ENCODE measurements around the gene CCDC82.

Gene CCDC82

DNA sequence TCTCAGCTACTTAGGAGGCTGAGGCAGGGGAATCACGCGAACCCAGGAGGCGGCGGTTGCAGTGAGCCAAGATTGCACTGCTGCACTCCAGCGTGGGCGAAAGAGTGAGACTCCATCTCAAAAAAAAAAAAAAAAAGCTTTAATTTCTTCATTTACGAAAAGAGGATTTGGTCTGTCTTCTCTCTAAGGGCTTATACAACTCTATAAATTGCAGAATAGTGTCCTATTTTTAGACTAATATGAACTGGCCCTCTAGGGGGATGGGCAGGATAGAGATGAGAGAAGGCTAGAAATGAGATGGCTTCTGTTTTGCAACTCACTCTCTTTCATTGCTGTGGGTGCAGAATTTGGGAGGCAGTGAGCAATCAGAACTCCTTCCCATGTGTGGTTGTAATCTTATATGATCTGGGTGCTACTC lies 58.0 kb downstream of the CCDC82 start:
- Histone ChIP-seq H3K9me3 (no peaks in the 10 kb centered on the region), H3K4me3 (ENCODE audit: low read depth in 1 of 2, low read length in 1 of 2) (no peak overlapping the region), H3K27ac (peak overlapping the region; percentile 42), H3K27me3 (no peaks in the 10 kb centered on the region), H3K4me1 (ENCODE audit: control insufficient read depth in 1 of 2, insufficient read depth in 1 of 2, low read depth in 1 of 2, low read length in 1 of 2) (peaks cover 17 to 25% of the 10 kb centered on the region in 2 experiments), H3K36me3 (no peaks in the 10 kb centered on the region)
- TF ChIP-seq, protein P1, sequence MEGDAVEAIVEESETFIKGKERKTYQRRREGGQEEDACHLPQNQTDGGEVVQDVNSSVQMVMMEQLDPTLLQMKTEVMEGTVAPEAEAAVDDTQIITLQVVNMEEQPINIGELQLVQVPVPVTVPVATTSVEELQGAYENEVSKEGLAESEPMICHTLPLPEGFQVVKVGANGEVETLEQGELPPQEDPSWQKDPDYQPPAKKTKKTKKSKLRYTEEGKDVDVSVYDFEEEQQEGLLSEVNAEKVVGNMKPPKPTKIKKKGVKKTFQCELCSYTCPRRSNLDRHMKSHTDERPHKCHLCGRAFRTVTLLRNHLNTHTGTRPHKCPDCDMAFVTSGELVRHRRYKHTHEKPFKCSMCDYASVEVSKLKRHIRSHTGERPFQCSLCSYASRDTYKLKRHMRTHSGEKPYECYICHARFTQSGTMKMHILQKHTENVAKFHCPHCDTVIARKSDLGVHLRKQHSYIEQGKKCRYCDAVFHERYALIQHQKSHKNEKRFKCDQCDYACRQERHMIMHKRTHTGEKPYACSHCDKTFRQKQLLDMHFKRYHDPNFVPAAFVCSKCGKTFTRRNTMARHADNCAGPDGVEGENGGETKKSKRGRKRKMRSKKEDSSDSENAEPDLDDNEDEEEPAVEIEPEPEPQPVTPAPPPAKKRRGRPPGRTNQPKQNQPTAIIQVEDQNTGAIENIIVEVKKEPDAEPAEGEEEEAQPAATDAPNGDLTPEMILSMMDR (IDR thresholded peaks at IDR 0.05), result no peak

DNA sequence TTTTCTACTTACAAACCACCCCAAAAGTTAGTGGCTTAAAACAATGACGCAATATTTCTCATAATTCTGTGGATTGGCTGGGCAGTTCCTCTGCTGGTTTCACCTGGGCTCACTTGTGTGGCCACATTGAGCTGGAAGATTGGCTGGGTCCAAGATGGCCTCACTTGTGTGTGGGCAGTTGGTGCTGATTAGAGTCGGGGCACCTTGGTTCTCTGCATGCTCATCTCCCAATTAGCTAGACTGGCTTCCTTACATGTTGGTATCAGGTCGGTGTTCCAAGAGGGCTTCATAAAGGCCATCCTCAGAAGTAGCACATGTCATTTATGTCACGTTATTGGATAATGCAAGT lies 59.2 kb downstream of the CCDC82 start:
- peaks cover 17 to 25% of the 10 kb centered on the region in 2 experiments for H3K4me1 ChIP-seq (ENCODE audit: control insufficient read depth in 1 of 2, insufficient read depth in 1 of 2, low read depth in 1 of 2, low read length in 1 of 2)
- H3K27me3 ChIP-seq, result no peaks in the 10 kb centered on the region
- no peaks in the 10 kb centered on the region for H3K9me3 ChIP-seq
- TF ChIP-seq, protein P1 (IDR thresholded peaks at IDR 0.05), result no peak
- H3K4me3 ChIP-seq (ENCODE audit: low read depth in 1 of 2, low read length in 1 of 2), result no peak overlapping the region
- no peaks in the 10 kb centered on the region for H3K36me3 ChIP-seq
- no peak overlapping the region for H3K27ac ChIP-seq

DNA sequence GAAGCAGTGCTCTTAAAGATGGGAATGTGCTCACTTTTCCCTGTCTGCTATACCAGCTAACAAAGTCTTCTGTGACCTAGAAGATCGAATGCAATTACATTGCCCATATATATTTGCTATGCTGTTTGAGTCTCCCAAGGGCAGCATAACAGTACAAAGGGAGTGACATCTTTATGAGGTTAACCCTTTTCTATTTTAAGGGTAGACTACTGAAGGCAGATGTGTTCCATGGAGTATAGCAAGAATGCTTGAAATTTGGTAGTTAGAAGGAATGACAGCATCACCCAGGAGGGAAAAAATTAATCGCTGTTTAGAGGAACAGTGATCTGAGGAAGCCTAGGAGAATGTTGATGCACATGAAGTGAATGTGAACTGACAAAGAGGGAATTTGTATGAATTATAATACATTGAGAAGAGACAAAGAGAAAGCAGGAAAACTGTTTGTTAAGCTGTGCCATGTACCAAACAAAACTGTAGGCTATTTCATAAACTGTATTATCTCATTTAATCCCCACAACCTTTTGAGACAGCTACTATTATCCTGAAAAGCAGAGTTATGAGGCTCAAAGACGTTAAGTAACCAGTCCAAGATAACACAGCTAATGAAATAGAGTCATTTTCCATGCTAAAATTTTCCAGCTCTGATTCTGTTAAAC lies 59.7 kb downstream of the CCDC82 start:
- no peaks in the 10 kb centered on the region for H3K9me3 ChIP-seq
- H3K36me3 ChIP-seq, result no peaks in the 10 kb centered on the region
- H3K4me3 ChIP-seq (ENCODE audit: low read depth in 1 of 2, low read length in 1 of 2), result no peak overlapping the region
- H3K4me1 ChIP-seq (ENCODE audit: control insufficient read depth in 1 of 2, insufficient read depth in 1 of 2, low read depth in 1 of 2, low read length in 1 of 2), result peaks cover 17 to 25% of the 10 kb centered on the region in 2 experiments
- H3K27ac ChIP-seq, result no peak overlapping the region
- H3K27me3 ChIP-seq, result no peaks in the 10 kb centered on the region
- TF ChIP-seq, protein P1 (IDR thresholded peaks at IDR 0.05), result no peak

DNA sequence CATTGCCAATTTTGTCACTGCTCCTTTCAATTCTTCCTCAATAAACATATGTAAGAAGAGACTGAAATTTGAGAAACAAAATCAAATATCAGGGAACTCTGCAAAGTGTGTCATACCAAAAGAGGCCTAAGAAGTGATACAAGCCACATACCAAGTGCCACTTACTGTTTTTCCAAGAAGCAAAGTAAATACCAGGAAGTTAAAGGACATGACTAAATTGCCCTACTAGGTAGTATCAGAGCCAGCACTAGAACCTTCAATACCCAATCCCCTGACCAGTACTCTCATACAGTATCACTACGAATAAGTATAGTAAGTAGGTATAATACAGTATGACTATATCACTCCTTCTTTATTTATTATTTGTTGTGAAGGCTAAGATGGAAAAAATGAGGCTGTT lies 60.3 kb downstream of the CCDC82 start:
- Histone ChIP-seq H3K4me3 (ENCODE audit: low read depth in 1 of 2, low read length in 1 of 2) (no peak overlapping the region), H3K27ac (no peak overlapping the region), H3K9me3 (no peaks in the 10 kb centered on the region), H3K36me3 (no peaks in the 10 kb centered on the region), H3K4me1 (ENCODE audit: control insufficient read depth in 1 of 2, insufficient read depth in 1 of 2, low read depth in 1 of 2, low read length in 1 of 2) (peaks cover 17 to 25% of the 10 kb centered on the region in 2 experiments), H3K27me3 (no peaks in the 10 kb centered on the region)
- TF ChIP-seq, protein P1 (IDR thresholded peaks at IDR 0.05), result no peak

DNA sequence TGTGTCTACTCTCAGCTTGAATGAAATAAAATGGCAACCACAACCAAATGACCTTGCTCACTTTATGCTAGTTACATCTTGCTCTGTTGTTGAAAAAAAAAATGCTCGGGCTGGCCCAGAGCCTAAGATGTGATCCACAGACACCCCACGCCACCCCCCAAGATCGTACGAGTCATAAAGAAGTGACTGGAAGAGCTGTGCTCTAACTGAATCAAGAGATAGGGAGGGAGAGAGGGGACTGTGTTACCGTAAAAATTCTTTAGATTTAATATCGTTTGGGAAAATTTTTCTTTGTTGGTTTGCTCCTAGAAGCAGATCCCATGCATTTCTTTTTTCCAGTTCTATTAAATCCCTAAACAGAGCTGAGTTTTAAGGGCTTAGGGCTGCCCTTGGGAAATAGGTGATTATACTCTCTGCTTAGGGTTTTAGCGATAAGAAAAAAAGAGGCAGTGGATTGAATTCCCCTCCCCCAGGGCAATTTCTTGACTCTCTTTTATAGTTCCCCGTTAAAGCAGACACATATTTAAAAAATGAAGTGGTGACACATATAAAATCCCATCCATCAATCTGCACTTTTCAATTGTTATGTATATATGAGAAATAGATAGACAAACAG lies 61.2 kb downstream of the CCDC82 start:
- no peaks in the 10 kb centered on the region for H3K27me3 ChIP-seq
- no peak overlapping the region for H3K27ac ChIP-seq
- no peaks in the 10 kb centered on the region for H3K9me3 ChIP-seq
- TF ChIP-seq, protein P1 (IDR thresholded peaks at IDR 0.05), result no peak
- H3K4me1 ChIP-seq (ENCODE audit: control insufficient read depth in 1 of 2, insufficient read depth in 1 of 2, low read depth in 1 of 2, low read length in 1 of 2), result peaks cover 17 to 28% of the 10 kb centered on the region in 2 experiments
- H3K4me3 ChIP-seq (ENCODE audit: low read depth in 1 of 2, low read length in 1 of 2), result no peak overlapping the region
- H3K36me3 ChIP-seq, result no peaks in the 10 kb centered on the region
